ENCODE results near the gene KAZN.

Gene KAZN

GRCh38 chr1:14880456-14881316 lies 282.2 kb downstream of the KAZN start:
- H3K4me3 ChIP-seq (ENCODE audit: low read depth, low read length): no peak overlapping the region
- TF ChIP-seq, protein P1, sequence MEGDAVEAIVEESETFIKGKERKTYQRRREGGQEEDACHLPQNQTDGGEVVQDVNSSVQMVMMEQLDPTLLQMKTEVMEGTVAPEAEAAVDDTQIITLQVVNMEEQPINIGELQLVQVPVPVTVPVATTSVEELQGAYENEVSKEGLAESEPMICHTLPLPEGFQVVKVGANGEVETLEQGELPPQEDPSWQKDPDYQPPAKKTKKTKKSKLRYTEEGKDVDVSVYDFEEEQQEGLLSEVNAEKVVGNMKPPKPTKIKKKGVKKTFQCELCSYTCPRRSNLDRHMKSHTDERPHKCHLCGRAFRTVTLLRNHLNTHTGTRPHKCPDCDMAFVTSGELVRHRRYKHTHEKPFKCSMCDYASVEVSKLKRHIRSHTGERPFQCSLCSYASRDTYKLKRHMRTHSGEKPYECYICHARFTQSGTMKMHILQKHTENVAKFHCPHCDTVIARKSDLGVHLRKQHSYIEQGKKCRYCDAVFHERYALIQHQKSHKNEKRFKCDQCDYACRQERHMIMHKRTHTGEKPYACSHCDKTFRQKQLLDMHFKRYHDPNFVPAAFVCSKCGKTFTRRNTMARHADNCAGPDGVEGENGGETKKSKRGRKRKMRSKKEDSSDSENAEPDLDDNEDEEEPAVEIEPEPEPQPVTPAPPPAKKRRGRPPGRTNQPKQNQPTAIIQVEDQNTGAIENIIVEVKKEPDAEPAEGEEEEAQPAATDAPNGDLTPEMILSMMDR (IDR thresholded peaks at IDR 0.05; ENCODE audit: low read depth, low read length, missing control alignments): no peak
- DNase-seq (ENCODE audit: low read depth): no peak

GRCh38 chr1:14881775-14882672 lies 283.5 kb downstream of the KAZN start:
- H3K4me3 ChIP-seq (ENCODE audit: low read depth, low read length): no peak overlapping the region
- TF ChIP-seq, protein P1 (IDR thresholded peaks at IDR 0.05; ENCODE audit: low read depth, low read length, missing control alignments): no peak
- DNase-seq (ENCODE audit: low read depth): peak; percentile 33

GRCh38 chr1:14884614-14885175 lies 286.2 kb downstream of the KAZN start:
- DNase-seq (ENCODE audit: low read depth): no peak
- TF ChIP-seq, protein P1 (IDR thresholded peaks at IDR 0.05; ENCODE audit: low read depth, low read length, missing control alignments): no peak
- H3K4me3 ChIP-seq (ENCODE audit: low read depth, low read length): no peak overlapping the region

DNA sequence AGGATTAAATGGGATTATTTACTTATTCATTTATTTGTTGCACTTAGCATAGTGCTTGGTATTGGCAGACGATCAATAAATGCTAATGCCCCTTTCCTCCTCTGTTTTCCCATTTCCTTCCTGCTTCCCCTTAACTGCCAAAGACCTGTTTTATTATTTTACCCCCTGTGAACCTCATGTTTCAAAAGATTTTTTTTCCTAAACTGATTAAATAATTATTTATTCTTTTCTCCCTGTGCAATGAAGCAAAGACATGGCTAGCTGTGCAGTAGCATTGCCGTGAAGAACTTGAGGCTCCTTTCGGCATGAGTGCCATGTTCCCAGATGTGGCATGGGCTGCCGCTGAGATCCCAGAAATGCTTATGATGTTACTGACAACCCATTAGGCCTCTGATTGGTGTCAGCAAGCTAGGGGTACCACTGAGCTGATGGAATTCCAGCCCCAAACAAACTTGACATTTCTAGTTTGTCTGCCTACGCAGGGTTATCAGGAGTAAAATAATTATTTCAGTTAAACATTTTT lies 288.6 kb downstream of the KAZN start:
- no peak for DNase-seq (ENCODE audit: low read depth)
- H3K4me3 ChIP-seq (ENCODE audit: low read depth, low read length): no peak overlapping the region
- TF ChIP-seq, protein P1 (IDR thresholded peaks at IDR 0.05; ENCODE audit: low read depth, low read length, missing control alignments): no peak

DNA sequence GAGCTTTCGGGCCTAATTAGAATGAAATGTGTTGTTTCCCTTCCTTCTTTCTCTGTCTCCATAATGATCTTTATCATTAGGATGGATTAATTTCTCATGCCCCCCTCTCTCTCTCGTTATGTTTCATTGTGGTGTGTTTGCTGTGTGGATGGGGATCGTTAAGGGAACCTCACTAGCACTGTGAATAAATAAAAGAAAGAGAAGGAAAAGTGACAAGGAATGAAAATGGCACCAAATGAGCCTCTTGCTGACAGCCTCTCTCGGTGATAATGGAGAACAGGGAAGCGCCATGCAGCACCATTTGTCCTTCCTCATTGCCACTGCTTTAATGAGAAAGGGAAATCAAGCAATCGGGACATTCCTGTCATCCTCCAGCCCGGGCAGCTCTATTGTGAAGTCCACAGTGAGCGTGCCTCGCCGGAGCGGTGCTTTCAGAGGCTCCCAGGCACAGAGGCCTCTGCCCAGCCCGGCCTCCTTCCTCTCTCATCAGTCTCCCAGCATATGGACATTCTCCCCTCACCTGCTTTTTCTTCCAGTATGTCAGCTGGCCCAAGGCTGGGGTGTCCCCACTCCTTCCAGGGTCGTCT lies 289.4 kb downstream of the KAZN start:
- TF ChIP-seq, protein P1 (IDR thresholded peaks at IDR 0.05; ENCODE audit: low read depth, low read length, missing control alignments): no peak
- H3K4me3 ChIP-seq (ENCODE audit: low read depth, low read length): no peak overlapping the region
- no peak for DNase-seq (ENCODE audit: low read depth)

- no peak overlapping the region for H3K4me3 ChIP-seq (ENCODE audit: low read depth, low read length)
- TF ChIP-seq, protein P1 (IDR thresholded peaks at IDR 0.05; ENCODE audit: low read depth, low read length, missing control alignments): no peak
- DNase-seq (ENCODE audit: low read depth): no peak
Observed at GRCh38 chr1:14888374-14888773, 289.9 kb downstream of the KAZN start.

Data from GM12864 (cell line).